Large intestine (tissue), 3 donors: ENCODE results near the gene KRT73. TPM values are rescaled to one million over a fixed set of nuclear protein-coding genes. Genes with fewer than 3 reads are reported as not detected.

Source experiments
- DNase-seq, 2 donors: peaks; one replicate each; pipeline versions ENCODE4 v3.0.0 to v3.0.0-alpha.2; 2013
- H3K27ac ChIP-seq: one replicate; pipeline ENCODE4 v1.5.1; 2013; ENCODE audit warnings: low read length
- H3K27me3 ChIP-seq: 2 replicates; pipeline ENCODE4 v1.6.1; 2013; ENCODE audit warnings: low read length; ENCODE audit not compliant: control insufficient read depth, insufficient read depth
- H3K36me3 ChIP-seq: 2 replicates; pipeline ENCODE4 v1.6.1; 2013; ENCODE audit warnings: low read length; ENCODE audit not compliant: control insufficient read depth, insufficient read depth
- H3K4me1 ChIP-seq: one replicate; pipeline ENCODE4 v1.6.1; 2013; ENCODE audit warnings: low read length; ENCODE audit not compliant: control insufficient read depth, insufficient read depth
- H3K4me3 ChIP-seq: one replicate; pipeline ENCODE4 v1.5.1; 2013; ENCODE audit warnings: low read length
- H3K9me3 ChIP-seq: one replicate; pipeline ENCODE4 v1.6.1; 2013; ENCODE audit warnings: mild to moderate bottlenecking, low read depth, low read length, moderate library complexity; ENCODE audit not compliant: control insufficient read depth
- WGBS: methylation state at CpG from one replicate; pipeline ENCODE4 v1.1.5; 2013; ENCODE audit warnings: low lambda C conversion rate; ENCODE audit not compliant: insufficient coverage; 5-methylcytosine and 5-hydroxymethylcytosine counted together
- polyA plus RNA-seq: library from polyadenylated mRNA; unstranded; fragments of 120-200 nt; gene quantifications from one replicate; pipeline ENCODE4 v1.2.1, GENCODE V29; 2013

The KRT73 gene
- polyA plus RNA-seq, 1 donor, result 0.97 TPM

GRCh38 chr12:52573743-52574142 lies 44.6 kb downstream of the KRT73 start, which contains the start of gene KRT74:
TSS of gene KRT74 (minus strand) at chr12:52573843. CDS start at chr12:52573777, 66 bp downstream.
- H3K4me3 ChIP-seq, result no peak within 1 kb of the TSS
- no peaks in the 10 kb centered on the region for H3K9me3 ChIP-seq
- H3K27ac ChIP-seq, result no peak within 1 kb of the TSS
- no peak for DNase-seq
- H3K4me1 ChIP-seq, result no peaks in the 10 kb centered on the region
- H3K36me3 ChIP-seq, result no peaks in the 10 kb centered on the region
- peaks cover 13% of the 10 kb centered on the region for H3K27me3 ChIP-seq
- WGBS, result no CpG with 5 or more reads among the region's 3 CpGs

GRCh38 chr12:52573306-52573705 lies 45.1 kb downstream of the KRT73 start:
- Histone ChIP-seq H3K27me3 (peaks cover 13% of the 10 kb centered on the region), H3K4me1 (no peaks in the 10 kb centered on the region), H3K4me3 (no peak overlapping the region), H3K27ac (no peak overlapping the region), H3K9me3 (no peaks in the 10 kb centered on the region), H3K36me3 (no peaks in the 10 kb centered on the region)
- WGBS, result no CpG with 5 or more reads among the region's 15 CpGs
- DNase-seq, result no peak

GRCh38 chr12:52570511-52570910 lies 47.8 kb downstream of the KRT73 start:
- Histone ChIP-seq H3K4me3 (no peak overlapping the region), H3K36me3 (no peaks in the 10 kb centered on the region), H3K27me3 (peaks cover 19% of the 10 kb centered on the region), H3K27ac (no peak overlapping the region), H3K4me1 (no peaks in the 10 kb centered on the region), H3K9me3 (no peaks in the 10 kb centered on the region)
- DNase-seq, result no peak
- no CpG with 5 or more reads among the region's 10 CpGs for WGBS

GRCh38 chr12:52568111-52568510 lies 50.2 kb downstream of the KRT73 start:
- H3K9me3 ChIP-seq, result no peaks in the 10 kb centered on the region
- no CpG with 5 or more reads among the region's 12 CpGs for WGBS
- no peaks in the 10 kb centered on the region for H3K36me3 ChIP-seq
- no peak overlapping the region for H3K4me3 ChIP-seq
- DNase-seq, result no peak
- H3K27me3 ChIP-seq, result peaks cover 24% of the 10 kb centered on the region
- no peaks in the 10 kb centered on the region for H3K4me1 ChIP-seq
- H3K27ac ChIP-seq, result no peak overlapping the region

- no peaks in the 10 kb centered on the region for H3K36me3 ChIP-seq
- no peak for DNase-seq
- H3K4me1 ChIP-seq, result no peaks in the 10 kb centered on the region
- H3K27ac ChIP-seq, result no peak overlapping the region
- no peak overlapping the region for H3K4me3 ChIP-seq
- H3K27me3 ChIP-seq, result peaks cover 24% of the 10 kb centered on the region
- WGBS, result no CpG with 5 or more reads among the region's 8 CpGs
- no peaks in the 10 kb centered on the region for H3K9me3 ChIP-seq
Observed at GRCh38 chr12:52566847-52567291, 51.5 kb downstream of the KRT73 start.

- DNase-seq, result no peak
- Histone ChIP-seq H3K27me3 (peaks cover 23% of the 10 kb centered on the region), H3K4me3 (no peak overlapping the region), H3K27ac (no peak overlapping the region), H3K36me3 (no peaks in the 10 kb centered on the region), H3K9me3 (no peaks in the 10 kb centered on the region), H3K4me1 (no peaks in the 10 kb centered on the region)
- WGBS, result no CpG with 5 or more reads among the region's 1 CpG
Observed at GRCh38 chr12:52564582-52564981, 53.8 kb downstream of the KRT73 start.

GRCh38 chr12:52561880-52562449 lies 56.4 kb downstream of the KRT73 start:
- Histone ChIP-seq H3K4me1 (no peaks in the 10 kb centered on the region), H3K27ac (no peak overlapping the region), H3K4me3 (no peak overlapping the region), H3K36me3 (no peaks in the 10 kb centered on the region), H3K27me3 (peaks cover 30% of the 10 kb centered on the region), H3K9me3 (no peaks in the 10 kb centered on the region)
- 14% methylated on average over 1 of the region's 3 CpGs for WGBS
- DNase-seq, result no peak

GRCh38 chr12:52559979-52560378 lies 58.4 kb downstream of the KRT73 start:
- H3K4me3 ChIP-seq, result no peak overlapping the region
- no CpG with 5 or more reads among the region's 4 CpGs for WGBS
- no peak for DNase-seq
- peaks cover 25% of the 10 kb centered on the region for H3K27me3 ChIP-seq
- H3K36me3 ChIP-seq, result no peaks in the 10 kb centered on the region
- H3K9me3 ChIP-seq, result no peaks in the 10 kb centered on the region
- H3K27ac ChIP-seq, result no peak overlapping the region
- no peaks in the 10 kb centered on the region for H3K4me1 ChIP-seq

- H3K27me3 ChIP-seq, result peaks cover 21% of the 10 kb centered on the region
Observed at GRCh38 chr12:52558781-52559445, 59.4 kb downstream of the KRT73 start.

More at GRCh38 chr12:52558781-52559445, 59.4 kb downstream of the KRT73 start:
- DNase-seq, result no peak
- no CpG with 5 or more reads among the region's 8 CpGs for WGBS
- H3K9me3 ChIP-seq, result no peaks in the 10 kb centered on the region
- H3K4me1 ChIP-seq, result no peaks in the 10 kb centered on the region
- H3K36me3 ChIP-seq, result no peaks in the 10 kb centered on the region
- H3K27ac ChIP-seq, result no peak overlapping the region
- no peak overlapping the region for H3K4me3 ChIP-seq
